Bronchial epithelial cell (primary cell): Measurements from ENCODE around the gene PTGIS. TPM values are rescaled to one million over a fixed set of nuclear protein-coding genes. Genes with fewer than 3 reads are reported as not detected.

Experiments used
- DNase-seq: peaks from one replicate; pipeline ENCODE4 v3.0.0-alpha.2; 2010; ENCODE audit warnings: low read depth
- FAIRE-seq: peaks from 2 replicates; lab custom pipeline; 2011; peaks lifted over from hg19 to GRCh38; lab: Jason Lieb, UNC
- H3K27me3 ChIP-seq: 2 replicates; pipeline ENCODE4 v1.5.1; 2011; ENCODE audit warnings: low read length; ENCODE audit not compliant: control insufficient read depth, insufficient read depth
- H3K36me3 ChIP-seq: 2 replicates; pipeline ENCODE4 v1.5.1; 2011; ENCODE audit warnings: low read length; ENCODE audit not compliant: control insufficient read depth, insufficient read depth
- H3K4me3 ChIP-seq: 2 replicates; pipeline ENCODE4 v1.5.1; 2011; ENCODE audit warnings: mild to moderate bottlenecking, low read depth, low read length, control low read depth
- total RNA-seq: library from RNA; depleted of rRNA; stranded (reverse); fragments of >200 nt; gene quantifications from 2 replicates; pipeline ENCODE4 v1.2.1, GENCODE V29; 2014
- TF ChIP-seq, protein P1 (sequence below): IDR thresholded peaks from 2 replicates; pipeline ENCODE4 v1.5.1; 2011; ENCODE audit warnings: mild to moderate bottlenecking, moderate library complexity, low read length, control low read depth, inconsistent platforms; ENCODE audit not compliant: insufficient read depth, severe bottlenecking

The PTGIS gene
- total RNA-seq, 1 donor from 2014 or later, result 4.7 TPM

DNA sequence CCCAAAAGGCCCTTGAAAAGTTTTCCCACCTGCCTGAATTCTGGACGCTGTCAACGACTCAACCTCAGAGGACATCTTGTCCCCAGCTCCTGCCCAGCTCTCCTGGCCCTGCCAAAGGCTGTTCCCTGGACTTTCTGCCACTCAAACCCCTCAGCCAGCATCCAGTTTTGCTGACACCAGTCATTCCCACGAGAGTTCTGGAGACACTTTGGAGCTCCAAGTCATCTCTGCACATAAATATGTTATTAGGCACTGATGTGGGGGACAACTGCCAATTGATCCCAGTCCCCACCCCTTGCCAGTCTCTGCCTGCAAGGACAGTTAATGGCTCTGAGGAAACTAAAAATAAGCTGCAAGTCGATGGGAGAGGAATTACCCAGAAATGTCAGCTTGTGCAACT is 46.6 kb downstream of the PTGIS start:
- TF ChIP-seq, protein P1, sequence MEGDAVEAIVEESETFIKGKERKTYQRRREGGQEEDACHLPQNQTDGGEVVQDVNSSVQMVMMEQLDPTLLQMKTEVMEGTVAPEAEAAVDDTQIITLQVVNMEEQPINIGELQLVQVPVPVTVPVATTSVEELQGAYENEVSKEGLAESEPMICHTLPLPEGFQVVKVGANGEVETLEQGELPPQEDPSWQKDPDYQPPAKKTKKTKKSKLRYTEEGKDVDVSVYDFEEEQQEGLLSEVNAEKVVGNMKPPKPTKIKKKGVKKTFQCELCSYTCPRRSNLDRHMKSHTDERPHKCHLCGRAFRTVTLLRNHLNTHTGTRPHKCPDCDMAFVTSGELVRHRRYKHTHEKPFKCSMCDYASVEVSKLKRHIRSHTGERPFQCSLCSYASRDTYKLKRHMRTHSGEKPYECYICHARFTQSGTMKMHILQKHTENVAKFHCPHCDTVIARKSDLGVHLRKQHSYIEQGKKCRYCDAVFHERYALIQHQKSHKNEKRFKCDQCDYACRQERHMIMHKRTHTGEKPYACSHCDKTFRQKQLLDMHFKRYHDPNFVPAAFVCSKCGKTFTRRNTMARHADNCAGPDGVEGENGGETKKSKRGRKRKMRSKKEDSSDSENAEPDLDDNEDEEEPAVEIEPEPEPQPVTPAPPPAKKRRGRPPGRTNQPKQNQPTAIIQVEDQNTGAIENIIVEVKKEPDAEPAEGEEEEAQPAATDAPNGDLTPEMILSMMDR, result no peak
- Histone ChIP-seq H3K4me3 (no peak overlapping the region), H3K27me3 (no peaks in the 10 kb centered on the region), H3K36me3 (no peaks in the 10 kb centered on the region)
- FAIRE-seq (no peak), DNase-seq (no peak)

DNA sequence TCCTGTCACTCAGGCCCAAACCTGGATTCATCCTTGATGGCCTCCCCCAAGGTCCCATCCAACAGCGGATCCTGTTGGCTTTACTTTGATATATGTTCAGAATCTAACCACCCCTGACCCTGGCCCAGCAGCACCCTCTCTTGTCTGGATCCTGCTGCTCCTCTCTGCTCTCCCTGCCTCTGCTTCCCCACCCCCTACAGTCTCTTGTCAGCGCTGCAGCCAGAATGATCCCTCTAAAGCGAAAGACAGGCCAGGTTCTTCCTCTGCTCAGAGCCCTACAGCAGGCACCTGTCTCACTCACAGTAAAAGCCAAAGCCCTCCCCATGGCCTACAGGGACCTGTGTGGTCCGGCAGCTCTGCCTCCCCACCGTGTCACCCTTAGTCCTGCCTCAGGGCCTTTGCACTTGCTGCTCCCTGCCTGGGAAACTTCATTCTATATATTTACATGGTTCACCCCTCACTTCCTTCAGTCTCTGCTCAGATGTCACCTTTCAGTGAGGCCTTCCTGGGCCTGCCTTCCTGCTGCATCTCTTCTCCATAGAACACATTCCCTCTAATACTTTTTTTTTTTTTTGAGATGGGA is 48.1 kb downstream of the PTGIS start:
- no peak for FAIRE-seq
- TF ChIP-seq, protein P1, result no peak
- DNase-seq, result no peak

DNA sequence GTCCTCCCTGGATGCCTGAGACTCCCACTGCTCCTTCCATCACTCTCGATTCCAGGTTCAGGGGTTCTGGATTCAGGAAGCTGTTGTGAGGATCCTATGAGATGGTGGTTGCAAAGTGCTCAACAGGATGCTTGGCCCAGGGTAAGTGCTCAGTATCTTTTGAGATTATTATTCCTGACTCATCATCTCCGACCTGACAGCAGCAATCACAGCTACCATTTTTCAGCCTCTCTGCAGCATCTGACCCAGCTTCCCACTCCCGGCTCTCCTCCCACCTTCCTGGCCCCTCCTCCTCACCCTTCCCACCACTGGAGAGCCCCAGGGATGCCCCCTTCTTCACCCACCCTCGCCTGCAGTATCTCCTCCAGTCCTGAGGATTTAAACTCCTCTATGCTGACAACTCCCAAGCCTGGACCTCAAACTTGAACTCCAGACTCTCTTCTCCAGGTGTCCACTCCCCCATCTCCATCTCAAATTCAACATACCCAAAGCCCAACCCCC is 48.7 kb downstream of the PTGIS start:
- FAIRE-seq (no peak), DNase-seq (no peak)
- Histone ChIP-seq H3K4me3 (no peak overlapping the region), H3K36me3 (no peaks in the 10 kb centered on the region), H3K27me3 (no peaks in the 10 kb centered on the region)
- TF ChIP-seq, protein P1, result no peak

More for the DNA sequence above, 48.1 kb downstream of the PTGIS start:
- Histone ChIP-seq H3K36me3 (no peaks in the 10 kb centered on the region), H3K4me3 (no peak overlapping the region), H3K27me3 (no peaks in the 10 kb centered on the region)

DNA sequence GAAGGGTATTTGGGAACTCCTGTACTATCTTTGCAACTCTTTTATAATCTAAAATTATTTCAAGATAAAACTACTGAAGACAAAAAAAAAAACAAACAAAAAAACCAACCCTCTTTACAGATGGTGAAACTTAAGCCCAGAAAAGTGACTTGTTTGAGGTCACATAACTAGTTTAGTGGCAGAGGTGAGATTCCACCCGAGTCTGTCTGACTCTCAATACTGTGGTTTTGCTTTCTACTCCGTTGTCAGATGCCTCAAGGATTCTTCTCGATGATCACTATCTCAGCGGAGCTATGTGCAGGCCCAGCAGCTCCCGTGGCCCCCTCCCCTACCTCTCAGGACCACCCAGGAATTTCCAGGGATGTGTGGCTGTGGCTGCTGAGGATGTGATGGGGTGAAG is 49.4 kb downstream of the PTGIS start:
- no peak for DNase-seq
- H3K36me3 ChIP-seq, result no peaks in the 10 kb centered on the region
- FAIRE-seq, result no peak
- no peak overlapping the region for H3K4me3 ChIP-seq
- no peaks in the 10 kb centered on the region for H3K27me3 ChIP-seq
- TF ChIP-seq, protein P1, result no peak

DNA sequence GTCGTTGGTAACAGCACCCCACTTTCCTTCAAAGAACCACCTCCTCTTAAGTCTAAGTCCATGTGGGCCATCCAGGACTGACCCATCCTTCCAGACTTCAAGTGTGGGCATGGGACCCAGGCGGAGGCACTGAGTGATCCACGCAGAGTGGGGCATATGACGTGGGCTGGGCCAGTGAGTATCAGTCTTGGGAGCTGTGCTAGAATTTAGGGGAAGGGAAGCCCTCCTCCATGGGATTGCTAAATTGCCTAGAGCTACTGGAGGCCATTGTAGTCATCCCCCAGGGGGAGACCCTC is 50.2 kb downstream of the PTGIS start:
- TF ChIP-seq, protein P1, result no peak
- FAIRE-seq (no peak), DNase-seq (no peak)
- H3K4me3 ChIP-seq, result no peak overlapping the region
- no peaks in the 10 kb centered on the region for H3K36me3 ChIP-seq
- no peaks in the 10 kb centered on the region for H3K27me3 ChIP-seq
